ENCODE data around the gene SIK3.

GRCh38 chr11:117089685-117090084, 8.5 kb downstream of the SIK3 start:
- TF ChIP-seq CTCF (IDR thresholded peaks at IDR 0.05) = no peak
- no peak for TF ChIP-seq ZFX (IDR thresholded peaks at IDR 0.05; ENCODE audit: borderline replicate concordance)
